ENCODE results near the gene PLEKHA5. TPM values are rescaled to one million over a fixed set of nuclear protein-coding genes. Genes with fewer than 3 reads are reported as not detected.
"Not testable (repeated sequence)": the region's sequence is repeated elsewhere in the genome, so short reads cannot be mapped to it uniquely, and the experiment has no call there.

Gene PLEKHA5
- total RNA-seq, 4 donors from 2014 or later: 26.9 to 78.0 (median 39.6) TPM

DNA sequence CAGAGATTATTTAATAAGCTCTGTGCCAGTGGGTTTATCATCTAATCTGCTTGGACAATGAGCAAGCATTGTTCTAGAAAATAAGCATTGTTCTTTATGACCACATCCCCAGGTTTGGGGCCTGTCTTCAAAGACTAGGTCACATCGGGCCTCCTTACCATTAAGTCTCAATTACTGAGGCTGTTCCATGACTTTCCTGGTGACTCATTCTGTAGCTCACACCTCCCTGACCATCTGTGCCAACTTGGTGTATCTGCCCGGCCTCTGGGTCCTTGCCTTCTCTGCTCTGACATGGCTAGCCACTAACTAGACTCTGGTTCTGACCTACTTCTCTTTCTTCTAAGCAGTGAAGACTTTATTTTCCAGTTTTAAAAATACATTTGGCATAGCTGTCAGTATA, 44.4 kb upstream of the PLEKHA5 start:
- Histone ChIP-seq H3K36me3 (no peaks in the 10 kb centered on the region), H3K4me1 (no peaks in the 10 kb centered on the region), H3K27me3 (no peaks in the 10 kb centered on the region), H3K4me3 (no peak overlapping the region), H3K9me3 (no peaks in the 10 kb centered on the region), H3K27ac (no peak overlapping the region)
- DNase-seq: no peak
- intact Hi-C loops (cut with DNase I; ENCODE audit: low total_unique reads): no loop called here
- TF ChIP-seq, protein P1, sequence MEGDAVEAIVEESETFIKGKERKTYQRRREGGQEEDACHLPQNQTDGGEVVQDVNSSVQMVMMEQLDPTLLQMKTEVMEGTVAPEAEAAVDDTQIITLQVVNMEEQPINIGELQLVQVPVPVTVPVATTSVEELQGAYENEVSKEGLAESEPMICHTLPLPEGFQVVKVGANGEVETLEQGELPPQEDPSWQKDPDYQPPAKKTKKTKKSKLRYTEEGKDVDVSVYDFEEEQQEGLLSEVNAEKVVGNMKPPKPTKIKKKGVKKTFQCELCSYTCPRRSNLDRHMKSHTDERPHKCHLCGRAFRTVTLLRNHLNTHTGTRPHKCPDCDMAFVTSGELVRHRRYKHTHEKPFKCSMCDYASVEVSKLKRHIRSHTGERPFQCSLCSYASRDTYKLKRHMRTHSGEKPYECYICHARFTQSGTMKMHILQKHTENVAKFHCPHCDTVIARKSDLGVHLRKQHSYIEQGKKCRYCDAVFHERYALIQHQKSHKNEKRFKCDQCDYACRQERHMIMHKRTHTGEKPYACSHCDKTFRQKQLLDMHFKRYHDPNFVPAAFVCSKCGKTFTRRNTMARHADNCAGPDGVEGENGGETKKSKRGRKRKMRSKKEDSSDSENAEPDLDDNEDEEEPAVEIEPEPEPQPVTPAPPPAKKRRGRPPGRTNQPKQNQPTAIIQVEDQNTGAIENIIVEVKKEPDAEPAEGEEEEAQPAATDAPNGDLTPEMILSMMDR (IDR thresholded peaks at IDR 0.05): no peak
- TF ChIP-seq EP300 (IDR thresholded peaks at IDR 0.05; ENCODE audit: low read depth): no peak
- no peak for TF ChIP-seq POLR2A (IDR thresholded peaks at IDR 0.05)
- no peak for TF ChIP-seq POLR2AphosphoS5 (IDR thresholded peaks at IDR 0.05)
- 69 to 88% methylated on average over 2 of the region's 2 CpGs for WGBS, 2 donors (ENCODE audit: low coverage in 1 of 2)
- in situ Hi-C loops (cut with MboI; ENCODE audit: low pct_ligation_motif_present in 1 of 4, low pct_unique_long_range_greater_than_20kb in 1 of 4, low sequenced_read_pairs in 3 of 4): no loop called here

DNA sequence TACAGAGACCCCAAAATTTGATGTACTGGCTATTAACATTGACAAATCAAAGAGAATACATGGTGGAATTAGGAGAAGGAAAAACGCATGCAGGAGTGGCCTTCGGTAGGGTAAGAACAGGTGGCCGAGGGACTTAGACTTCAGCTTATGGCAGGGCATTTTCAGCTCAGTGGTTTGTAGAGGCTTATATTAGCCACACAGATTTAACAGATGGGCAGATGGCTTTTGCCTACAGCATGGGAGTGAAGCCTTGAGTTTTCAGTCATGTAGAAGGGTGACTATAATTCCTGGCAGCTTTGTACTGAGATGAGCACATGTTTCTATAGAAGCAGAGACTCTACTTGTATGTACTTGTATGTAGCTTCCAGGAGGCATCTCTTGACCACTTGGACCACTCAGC, 40.9 kb upstream of the PLEKHA5 start:
- Histone ChIP-seq H3K4me1 (no peaks in the 10 kb centered on the region), H3K27ac (no peak overlapping the region), H3K27me3 (no peaks in the 10 kb centered on the region), H3K9me3 (no peaks in the 10 kb centered on the region), H3K4me3 (no peak overlapping the region), H3K36me3 (no peaks in the 10 kb centered on the region)
- intact Hi-C loops (cut with DNase I; ENCODE audit: low total_unique reads) (no loop called here), in situ Hi-C loops (cut with MboI; ENCODE audit: low pct_ligation_motif_present in 1 of 4, low pct_unique_long_range_greater_than_20kb in 1 of 4, low sequenced_read_pairs in 3 of 4) (no loop called here)
- WGBS, 2 donors (ENCODE audit: low coverage in 1 of 2): 92% methylated on average over 3 of the region's 3 CpGs; no CpG with 5 or more reads in 1 of the 2 donors
- no peak for DNase-seq
- TF ChIP-seq EP300 (IDR thresholded peaks at IDR 0.05; ENCODE audit: low read depth): no peak
- no peak for TF ChIP-seq POLR2AphosphoS5 (IDR thresholded peaks at IDR 0.05)

DNA sequence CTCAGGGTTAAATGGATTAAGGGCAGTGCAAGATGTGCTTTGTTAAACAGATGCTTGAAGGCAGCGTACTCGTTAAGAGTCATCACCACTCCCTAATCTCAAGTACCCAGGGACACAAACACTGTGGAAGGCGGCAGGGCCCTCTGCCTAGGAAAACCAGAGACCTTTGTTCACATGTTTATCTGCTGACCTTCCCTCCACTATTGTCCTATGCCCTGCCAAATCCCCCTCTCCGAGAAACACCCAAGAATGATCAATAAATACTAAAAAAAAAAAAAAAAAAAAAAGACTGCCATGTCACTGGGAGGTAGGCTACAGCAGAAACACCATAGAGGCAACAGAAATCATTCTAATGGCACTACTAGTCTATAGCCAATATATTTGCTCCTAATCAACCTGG, 37.1 kb upstream of the PLEKHA5 start:
- 83 to 84% methylated on average over 3 to 4 of the region's 4 CpGs for WGBS, 2 donors (ENCODE audit: low coverage in 1 of 2)
- H3K4me3 ChIP-seq; H3K9me3 ChIP-seq; in situ Hi-C loops (cut with MboI; ENCODE audit: low pct_ligation_motif_present in 1 of 4, low pct_unique_long_range_greater_than_20kb in 1 of 4, low sequenced_read_pairs in 3 of 4); DNase-seq; H3K27me3 ChIP-seq; H3K36me3 ChIP-seq; intact Hi-C loops (cut with DNase I; ENCODE audit: low total_unique reads); H3K27ac ChIP-seq: not testable (repeated sequence)
- H3K4me1 ChIP-seq: peaks cover 0 to 10% (median 1%) of the 10 kb centered on the region in 4 donors

DNA sequence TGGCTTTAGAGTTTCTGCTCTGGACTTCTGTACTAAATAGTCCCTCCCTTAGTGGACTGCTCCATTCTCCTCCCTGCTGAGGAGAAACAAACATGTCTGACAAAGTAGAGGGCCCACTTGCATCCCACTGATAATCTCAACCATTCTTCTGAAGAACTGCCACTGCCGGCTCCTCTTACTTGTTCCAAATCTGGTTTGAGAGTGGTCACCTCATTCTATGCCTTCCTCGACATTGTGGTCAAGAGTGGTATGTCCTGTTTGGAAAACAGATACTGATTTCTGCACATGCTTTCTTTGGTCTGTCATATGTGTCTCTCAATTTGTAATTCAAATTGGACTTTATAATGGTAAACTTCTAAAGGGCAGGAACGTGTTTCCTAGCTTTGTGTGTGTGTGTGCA, 36.3 kb upstream of the PLEKHA5 start:
- intact Hi-C loops (cut with DNase I; ENCODE audit: low total_unique reads): no loop called here
- Histone ChIP-seq H3K4me1 (peaks cover 0 to 12% (median 2%) of the 10 kb centered on the region in 4 donors), H3K4me3 (no peak overlapping the region), H3K27me3 (no peaks in the 10 kb centered on the region), H3K36me3 (no peaks in the 10 kb centered on the region), H3K27ac (no peak overlapping the region), H3K9me3 (no peaks in the 10 kb centered on the region)
- whole genome bisulfite sequencing, 2 donors (ENCODE audit: low coverage in 1 of 2): 76 to 89% methylated on average over 2 to 3 of the region's 3 CpGs
- in situ Hi-C loops (cut with MboI; ENCODE audit: low pct_ligation_motif_present in 1 of 4, low pct_unique_long_range_greater_than_20kb in 1 of 4, low sequenced_read_pairs in 3 of 4): no loop called here
- TF ChIP-seq POLR2AphosphoS5 (IDR thresholded peaks at IDR 0.05): no peak
- TF ChIP-seq, protein P1 (IDR thresholded peaks at IDR 0.05): no peak
- no peak for TF ChIP-seq POLR2A (IDR thresholded peaks at IDR 0.05)
- no peak for TF ChIP-seq EP300 (IDR thresholded peaks at IDR 0.05; ENCODE audit: low read depth)
- DNase-seq: no peak

DNA sequence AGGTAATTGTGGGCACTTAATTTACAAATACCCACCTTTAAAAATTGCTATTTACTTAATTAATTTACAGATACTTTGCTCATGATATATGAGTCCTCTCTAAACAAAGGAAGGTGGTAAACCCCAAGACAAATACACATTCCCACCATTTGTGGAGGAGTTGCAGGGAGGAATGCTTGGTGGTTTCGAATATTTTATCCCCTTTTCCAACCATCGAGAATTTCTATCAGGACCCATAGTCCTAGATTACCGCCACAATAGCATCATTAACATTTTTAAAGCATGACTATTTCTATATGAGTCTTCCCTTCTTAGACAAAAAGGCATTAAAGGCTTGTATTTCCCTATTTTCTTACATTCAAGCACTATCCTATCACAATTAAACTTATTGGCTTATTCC, 34.2 kb upstream of the PLEKHA5 start:
- Histone ChIP-seq H3K4me3 (no peak overlapping the region), H3K9me3 (no peaks in the 10 kb centered on the region), H3K36me3 (no peaks in the 10 kb centered on the region), H3K27ac (peak overlapping the region in 2 of 4 donors; percentile 26 to 64), H3K4me1 (peaks cover 0 to 12% (median 2%) of the 10 kb centered on the region in 4 donors), H3K27me3 (no peaks in the 10 kb centered on the region)
- in situ Hi-C loops (cut with MboI; ENCODE audit: low pct_ligation_motif_present in 1 of 4, low pct_unique_long_range_greater_than_20kb in 1 of 4, low sequenced_read_pairs in 3 of 4): no loop called here
- TF ChIP-seq, protein P1 (IDR thresholded peaks at IDR 0.05): no peak
- no peak for TF ChIP-seq POLR2A (IDR thresholded peaks at IDR 0.05)
- no peak for TF ChIP-seq POLR2AphosphoS5 (IDR thresholded peaks at IDR 0.05)
- TF ChIP-seq EP300 (IDR thresholded peaks at IDR 0.05; ENCODE audit: low read depth): no peak
- DNase-seq: no peak
- 84 to 93% methylated on average over 3 of the region's 3 CpGs for WGBS, 2 donors (ENCODE audit: low coverage in 1 of 2)
- intact Hi-C loops (cut with DNase I; ENCODE audit: low total_unique reads): no loop called here
